Measurements from ENCODE around the gene BCL2L14. TPM values are rescaled to one million over a fixed set of nuclear protein-coding genes. Genes with fewer than 3 reads are reported as not detected.

The BCL2L14 gene
- total and polyA plus RNA-seq, 2 donors (not counting 1 experiment from before 2014, with no cell fraction given) = 0.04 TPM; not detected in 1

DNA sequence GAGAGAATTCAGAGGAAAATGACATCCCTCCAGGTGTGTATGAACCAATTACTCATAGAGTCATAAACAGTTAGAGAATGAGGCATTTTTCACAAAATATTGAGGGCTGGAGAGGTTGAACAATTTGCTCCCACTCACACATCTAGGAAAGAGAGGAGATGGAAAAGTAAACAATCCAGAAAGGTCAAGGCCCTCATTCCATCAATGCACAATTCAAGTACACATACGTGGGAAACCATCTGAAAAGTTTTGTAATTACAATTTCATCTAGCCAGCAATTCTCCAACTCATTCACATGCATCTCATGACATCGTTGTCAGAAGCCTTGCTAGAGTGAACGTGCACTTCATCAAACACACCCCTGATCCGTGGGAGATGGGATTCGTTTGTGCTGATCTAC lies 15.7 kb upstream of the BCL2L14 start:
- no peak overlapping the region for H3K4me3 Mint-ChIP-seq
- Histone ChIP-seq H3K27me3 (replicated peaks in 1 of 4; ENCODE audit: control extremely low read depth in 1 of 4, control insufficient read depth in 3 of 4, insufficient read depth in 4 of 4, low read length in 3 of 4) (no peaks in the 10 kb centered on the region), H3K79me2 (ENCODE audit: control insufficient read depth, insufficient read depth, low read length) (no peaks in the 10 kb centered on the region), H3K4me3 (ENCODE audit: control extremely low read depth in 1 of 5, extremely low read depth in 1 of 5, insufficient read depth in 1 of 5, low read depth in 2 of 5, low read length in 4 of 5) (no peak overlapping the region), H3K9ac (ENCODE audit: low read length) (no peak overlapping the region), H3K36me3 (replicated peaks in 1 of 2; ENCODE audit: control extremely low read depth in 1 of 2, control insufficient read depth in 1 of 2, extremely low read depth in 1 of 2, insufficient read depth in 2 of 2, low read length in 1 of 2) (no peaks in the 10 kb centered on the region), H4K20me1 (ENCODE audit: control insufficient read depth, insufficient read depth, low read length, poor library complexity, severe bottlenecking) (no peaks in the 10 kb centered on the region), H2AFZ (ENCODE audit: insufficient read depth, low read depth, low read length, poor library complexity, severe bottlenecking) (no peak overlapping the region), H3K27ac (ENCODE audit: low read length in 2 of 2) (no peak overlapping the region), H3K4me1 (ENCODE audit: control insufficient read depth in 2 of 2, insufficient read depth in 2 of 2, low read length in 2 of 2) (no peaks in the 10 kb centered on the region), H3K9me3 (ENCODE audit: control extremely low read depth in 1 of 3, control insufficient read depth in 2 of 3, insufficient read depth in 1 of 3, low read length in 2 of 3) (no peaks in the 10 kb centered on the region), H3K4me2 (replicated peaks; ENCODE audit: low read depth, low read length, poor library complexity, severe bottlenecking) (no peak overlapping the region)
- TF ChIP-seq CTCF (IDR thresholded peaks at IDR 0.05) = no peak
- intact Hi-C loops (cut with micrococcal nuclease) = no loop called here
- H3K27me3 Mint-ChIP-seq = no peaks in the 10 kb centered on the region
- no peaks in the 10 kb centered on the region for H3K4me1 Mint-ChIP-seq
- ChIA-PET POLR2A (no interaction called here), CTCF (no interaction called here)
- WGBS (ENCODE audit: insufficient coverage) = 92% methylated on average over 5 of the region's 5 CpGs
- no peak overlapping the region for H3K27ac Mint-ChIP-seq
- no peaks in the 10 kb centered on the region for H3K9me3 Mint-ChIP-seq (ENCODE audit: insufficient read depth)
- ATAC-seq (ENCODE audit: low read depth) (no peak), DNase-seq (no peak)

- no peak overlapping the region for H3K27ac Mint-ChIP-seq
- ChIA-PET CTCF (interaction anchor here (0.7 kb wide), 1 partner anchor 386 kb away, joined by 3 read pairs; no protein-coding TSS in a partner anchor), POLR2A (no interaction called here)
- H3K27me3 ChIP-seq (replicated peaks in 1 of 4; ENCODE audit: control extremely low read depth in 1 of 4, control insufficient read depth in 3 of 4, insufficient read depth in 4 of 4, low read length in 3 of 4) = no peaks in the 10 kb centered on the region
- H2AFZ ChIP-seq (ENCODE audit: insufficient read depth, low read depth, low read length, poor library complexity, severe bottlenecking) = no peak overlapping the region
- H3K4me3 Mint-ChIP-seq = no peak overlapping the region
- H3K79me2 ChIP-seq (ENCODE audit: control insufficient read depth, insufficient read depth, low read length) = no peaks in the 10 kb centered on the region
- DNase-seq = no peak
- no peak overlapping the region for H3K9ac ChIP-seq (ENCODE audit: low read length)
- TF ChIP-seq CTCF (IDR thresholded peaks at IDR 0.05) (no peak), EZH2 (IDR thresholded peaks at IDR 0.05; ENCODE audit: borderline replicate concordance, insufficient read depth, low read depth, low read length, poor library complexity, severe bottlenecking) (no peak)
- no peaks in the 10 kb centered on the region for H3K4me1 Mint-ChIP-seq
- no peaks in the 10 kb centered on the region for H3K9me3 Mint-ChIP-seq (ENCODE audit: insufficient read depth)
- ATAC-seq (ENCODE audit: low read depth) = no peak
- no peaks in the 10 kb centered on the region for H3K9me3 ChIP-seq (ENCODE audit: control extremely low read depth in 1 of 3, control insufficient read depth in 2 of 3, insufficient read depth in 1 of 3, low read length in 2 of 3)
- H3K4me3 ChIP-seq (ENCODE audit: control extremely low read depth in 1 of 5, extremely low read depth in 1 of 5, insufficient read depth in 1 of 5, low read depth in 2 of 5, low read length in 4 of 5) = no peak overlapping the region
- intact Hi-C loops (cut with micrococcal nuclease) = no loop called here
- H3K27ac ChIP-seq (ENCODE audit: low read length in 2 of 2) = no peak overlapping the region
- H4K20me1 ChIP-seq (ENCODE audit: control insufficient read depth, insufficient read depth, low read length, poor library complexity, severe bottlenecking) = no peaks in the 10 kb centered on the region
- no CpG with 5 or more reads among the region's 4 CpGs for WGBS (ENCODE audit: insufficient coverage)
- H3K4me1 ChIP-seq (ENCODE audit: control insufficient read depth in 2 of 2, insufficient read depth in 2 of 2, low read length in 2 of 2) = no peaks in the 10 kb centered on the region
- H3K36me3 ChIP-seq (replicated peaks in 1 of 2; ENCODE audit: control extremely low read depth in 1 of 2, control insufficient read depth in 1 of 2, extremely low read depth in 1 of 2, insufficient read depth in 2 of 2, low read length in 1 of 2) = no peaks in the 10 kb centered on the region
- no peak overlapping the region for H3K4me2 ChIP-seq (replicated peaks; ENCODE audit: low read depth, low read length, poor library complexity, severe bottlenecking)
- no peaks in the 10 kb centered on the region for H3K27me3 Mint-ChIP-seq
Measured at GRCh38 chr12:12056951-12057350, 13.8 kb upstream of the BCL2L14 start.

All from B cell (primary cell).